ENCODE data around the gene LYL1. TPM values are rescaled to one million over a fixed set of nuclear protein-coding genes. Genes with fewer than 3 reads are reported as not detected.

LYL1 gene
- total RNA-seq, 1 experiment from 2014 or later = 0.63 TPM

- Mint-ChIP-seq H3K4me1 (peaks cover 14 to 20% of the 10 kb centered on the region in 2 experiments), H3K27me3 (ENCODE audit: low read depth) (no peaks in the 10 kb centered on the region), H3K9me3 (no peaks in the 10 kb centered on the region), H3K27ac (0 out of 7 replicates have a peak overlapping the region, but pooled peaks of 1 of the 3 experiments have one; percentile 68), H3K4me3 (no peak overlapping the region), H3K36me3 (ENCODE audit: insufficient read depth in 1 of 3, low read depth in 3 of 3) (peaks cover 3 to 38% (median 13%) of the 10 kb centered on the region in 3 experiments; a peak in 6 of 7 replicates)
- no peak for TF ChIP-seq CTCF (conservative IDR thresholded peaks at IDR 0.05)
- H3K23me2 ChIP-seq (ENCODE audit: insufficient read length, low read depth, low read length, poor library complexity, severe bottlenecking) = no peaks in the 10 kb centered on the region
- peaks cover 6% of the 10 kb centered on the region for H3K79me1 ChIP-seq (ENCODE audit: insufficient read depth, low read depth, low read length, poor library complexity, severe bottlenecking)
- no peak overlapping the region for H2BK5ac ChIP-seq (ENCODE audit: insufficient read length, low read length)
- no peak overlapping the region for H3T11ph ChIP-seq (ENCODE audit: low read length)
- no peak for DNase-seq
- no peak overlapping the region for H2BK12ac ChIP-seq (ENCODE audit: insufficient read length, low read depth, low read length)
- H4K91ac ChIP-seq (ENCODE audit: insufficient read length, low read depth, low read length) = no peak overlapping the region
- H3K4me1 ChIP-seq (ENCODE audit: insufficient read depth, low read length) = no peaks in the 10 kb centered on the region
- H2AK5ac ChIP-seq (ENCODE audit: insufficient read length, low read length) = no peak overlapping the region
- H3K56ac ChIP-seq (ENCODE audit: insufficient read length, low read depth, low read length) = no peak overlapping the region
- H2BK20ac ChIP-seq (ENCODE audit: low read depth, low read length, poor library complexity, severe bottlenecking) = no peak overlapping the region
- H4K20me1 ChIP-seq (ENCODE audit: control insufficient read depth, insufficient read depth, insufficient read length) = no peaks in the 10 kb centered on the region
- no peak overlapping the region for H2BK15ac ChIP-seq (ENCODE audit: low read depth, low read length)
- H2BK120ac ChIP-seq (ENCODE audit: low read depth, low read length, poor library complexity, severe bottlenecking) = no peak overlapping the region
- peaks cover 56% of the 10 kb centered on the region; the same call in 1 of the 2 replicates for H3K79me2 ChIP-seq (ENCODE audit: insufficient read depth, low read length)
- H3K9me3 ChIP-seq (ENCODE audit: control insufficient read depth, low read depth, low read length) = no peaks in the 10 kb centered on the region
- H3K4ac ChIP-seq (ENCODE audit: low read depth, low read length) = no peak overlapping the region
- no peak overlapping the region for H3K4me2 ChIP-seq (ENCODE audit: insufficient read depth, insufficient read length, low read length)
- H3K9ac ChIP-seq (ENCODE audit: extremely low read depth, insufficient read length, low read length) = no peak overlapping the region
- H3K27me3 ChIP-seq (ENCODE audit: insufficient read depth, low read length) = no peaks in the 10 kb centered on the region
- no peak overlapping the region for H3K27ac ChIP-seq (ENCODE audit: insufficient read length, low read depth, low read length)
- H3K18ac ChIP-seq (ENCODE audit: insufficient read length, low read depth, low read length) = no peak overlapping the region
- no CpG with 5 or more reads among the region's 9 CpGs for WGBS (ENCODE audit: extremely low coverage, insufficient read length, low lambda C conversion rate)
- H3K23ac ChIP-seq (ENCODE audit: insufficient read length, low read depth, low read length) = no peak overlapping the region
- H2AFZ ChIP-seq (ENCODE audit: low read length) = no peak overlapping the region
- no peak overlapping the region for H4K8ac ChIP-seq (replicated peaks; ENCODE audit: insufficient read length, low read depth, low read length)
- H3K14ac ChIP-seq (ENCODE audit: insufficient read depth, low read length) = no peak overlapping the region
- no peak overlapping the region for H4K5ac ChIP-seq (ENCODE audit: insufficient read length, low read depth, low read length)
These were observed 24.4 kb upstream of the LYL1 start for GRCh38 chr19:13127051-13127450.

All from H9 (cell line).